ENCODE results near the gene ADGRL3. TPM values are rescaled to one million over a fixed set of nuclear protein-coding genes. Genes with fewer than 3 reads are reported as not detected.

The ADGRL3 gene
- total RNA-seq: 0.09 and 0.28 TPM in 2 replicates

GRCh38 chr4:61200187-61200915 lies at the start of gene ADGRL3:
Gene ADGRL3, plus strand, starts transcription at chr4:61200326.

